ENCODE data around the gene GRXCR1.

Gene GRXCR1

GRCh38 chr4:42928582-42928981 is 36.1 kb downstream of the GRXCR1 start:
- no peak for DNase-seq

- DNase-seq = no peak
Measured at GRCh38 chr4:42942216-42942615, 49.7 kb downstream of the GRXCR1 start.

- DNase-seq = no peak
Measured at GRCh38 chr4:42945874-42946273, 53.4 kb downstream of the GRXCR1 start.

GRCh38 chr4:42953321-42953720 is 60.8 kb downstream of the GRXCR1 start:
- no peak for DNase-seq

- DNase-seq = no peak
Measured at GRCh38 chr4:42954963-42955669, 62.6 kb downstream of the GRXCR1 start.

GRCh38 chr4:42955746-42956505 is 63.4 kb downstream of the GRXCR1 start:
- no peak for DNase-seq

- no peak for DNase-seq
Measured at GRCh38 chr4:42965326-42965725, 72.8 kb downstream of the GRXCR1 start.

- no peak for DNase-seq
Measured at GRCh38 chr4:42985976-42986375, 93.5 kb downstream of the GRXCR1 start.

GRCh38 chr4:42995343-42995944 is 102.9 kb downstream of the GRXCR1 start:
- no peak for DNase-seq

GRCh38 chr4:43008793-43009192 is 116.3 kb downstream of the GRXCR1 start:
- DNase-seq = no peak

- no peak for DNase-seq
Measured at GRCh38 chr4:43014256-43014655, 121.7 kb downstream of the GRXCR1 start.

- DNase-seq = no peak
Measured at GRCh38 chr4:43041632-43042031, 149.1 kb downstream of the GRXCR1 start.

- no peak for DNase-seq
Measured at GRCh38 chr4:43047058-43047457, 154.5 kb downstream of the GRXCR1 start.

GRCh38 chr4:43048570-43048969 is 156.1 kb downstream of the GRXCR1 start:
- DNase-seq = no peak

GRCh38 chr4:43049326-43049725 is 156.8 kb downstream of the GRXCR1 start:
- DNase-seq = no peak

- no peak for DNase-seq
Measured at GRCh38 chr4:43066415-43066814, 173.9 kb downstream of the GRXCR1 start.

- DNase-seq = no peak
Measured at GRCh38 chr4:43071069-43071468, 178.6 kb downstream of the GRXCR1 start.

Measured in activated CD4-positive, alpha-beta T cell treated with anti-CD3 and anti-CD28 coated beads, Interleukin-2, amount 50 U/mL, for 4 hours (primary cell).